ENCODE results near the gene SH3RF3.

DNA sequence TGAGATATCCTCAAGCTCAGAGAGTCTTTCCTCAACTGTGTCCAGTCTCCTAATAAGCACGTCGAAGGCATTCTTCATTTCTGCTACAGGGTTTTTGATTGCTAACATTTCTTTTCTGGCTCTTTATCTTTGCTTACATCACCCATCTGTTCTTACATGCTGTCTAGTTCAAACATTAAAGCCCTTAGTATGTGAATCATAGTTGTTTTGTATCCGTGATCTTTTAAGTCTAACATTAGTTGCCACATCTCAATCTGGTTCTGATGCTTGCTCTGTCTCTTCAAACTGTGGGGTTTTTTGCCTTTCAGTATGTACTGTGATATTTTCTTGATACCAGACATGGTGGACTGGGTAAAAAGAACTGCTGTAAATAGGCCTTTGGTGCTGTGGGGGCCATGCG is 235.2 kb downstream of the SH3RF3 start:
- TF ChIP-seq EZH2 (IDR thresholded peaks at IDR 0.05; ENCODE audit: low read length, missing control alignments) (no peak), CTCF (conservative IDR thresholded peaks at IDR 0.05 in 1 of 2, IDR thresholded peaks at IDR 0.05 in 1 of 2; ENCODE audit: low read depth in 1 of 2, low read length in 2 of 2) (no peak)

Measured in fibroblast of lung (primary cell).